ENCODE results near the gene SH3BP2.

The SH3BP2 gene

DNA sequence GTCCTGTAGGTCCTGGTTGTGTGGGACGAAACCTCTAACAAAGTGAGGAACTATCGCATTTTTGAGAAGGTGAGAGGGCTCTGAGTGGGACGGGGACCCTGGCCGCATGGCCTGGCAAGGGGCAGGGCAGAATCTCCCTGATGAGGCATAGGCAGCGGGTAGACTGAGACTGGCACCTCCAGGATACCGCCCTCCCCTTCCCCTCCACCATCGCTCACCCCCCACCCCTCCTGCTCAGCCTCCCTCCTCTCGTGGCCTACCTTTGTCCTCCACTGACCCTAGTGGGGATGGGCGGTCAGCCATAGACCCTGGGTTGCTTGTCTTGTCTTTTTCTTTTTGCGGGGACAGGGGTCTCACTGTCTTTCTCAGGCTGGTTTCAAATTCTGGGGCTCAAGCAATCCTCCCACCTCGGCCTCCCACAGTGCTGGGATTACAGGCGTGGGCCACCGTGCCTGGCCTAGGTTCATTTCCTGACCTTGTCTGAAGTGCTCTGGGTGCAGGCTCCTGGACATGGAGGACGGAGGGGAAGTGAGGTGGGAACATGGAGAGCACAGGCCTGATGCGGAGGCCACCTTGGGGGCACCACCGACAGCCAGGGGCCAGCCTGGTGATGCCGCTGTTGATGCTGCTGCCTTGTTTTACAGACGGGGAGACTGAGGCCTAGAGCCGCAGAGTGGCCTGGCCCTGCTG lies 40.2 kb downstream of the SH3BP2 start:
- DNase-seq (ENCODE audit: low spot score), result no peak

DNA sequence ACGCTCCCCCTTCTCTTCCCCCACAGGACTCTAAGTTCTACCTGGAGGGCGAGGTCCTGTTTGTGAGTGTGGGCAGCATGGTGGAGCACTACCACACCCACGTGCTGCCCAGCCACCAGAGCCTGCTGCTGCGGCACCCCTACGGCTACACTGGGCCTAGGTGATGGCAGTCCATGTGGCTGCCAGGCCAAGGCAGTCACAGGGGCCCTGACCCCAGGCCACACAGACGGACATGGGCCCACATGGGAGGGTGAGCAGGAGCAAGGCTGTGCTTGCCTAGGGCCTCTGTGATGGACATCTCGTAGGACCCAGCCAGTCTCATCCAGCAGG lies 40.8 kb downstream of the SH3BP2 start:
- DNase-seq (ENCODE audit: low spot score), result no peak

GRCh38 chr4:2834001-2834921 lies 41.4 kb downstream of the SH3BP2 start:
- no peak for DNase-seq (ENCODE audit: low spot score)

- no peak for DNase-seq (ENCODE audit: low spot score)
Observed at GRCh38 chr4:2835978-2836377, 43.1 kb downstream of the SH3BP2 start.

GRCh38 chr4:2836391-2836859 lies 43.5 kb downstream of the SH3BP2 start:
- no peak for DNase-seq (ENCODE audit: low spot score)

GRCh38 chr4:2837110-2837903 lies 44.4 kb downstream of the SH3BP2 start:
- DNase-seq (ENCODE audit: low spot score), result no peak

- no peak for DNase-seq (ENCODE audit: low spot score)
Observed at GRCh38 chr4:2837904-2838496, 45.1 kb downstream of the SH3BP2 start.

DNA sequence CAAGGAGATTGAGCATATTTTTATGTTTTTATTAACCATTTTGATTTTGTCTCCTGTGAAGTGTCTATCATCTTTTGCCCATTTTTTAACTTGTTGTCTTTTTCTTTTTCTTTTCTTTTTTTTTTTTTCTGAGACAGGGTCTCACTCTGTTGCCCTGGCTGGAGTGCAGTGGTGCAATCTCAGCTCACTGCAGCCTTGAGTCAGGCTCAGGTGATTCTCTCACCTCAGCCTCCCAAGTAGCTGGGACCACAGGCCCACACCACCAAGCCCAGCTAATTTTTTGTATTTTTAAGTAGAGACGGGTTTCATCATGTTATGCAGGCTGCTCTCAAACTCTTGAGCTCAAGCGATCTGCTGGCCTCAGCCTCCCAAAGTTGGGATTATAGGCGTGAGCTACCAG lies 46.2 kb downstream of the SH3BP2 start:
- no peak for DNase-seq (ENCODE audit: low spot score)

DNA sequence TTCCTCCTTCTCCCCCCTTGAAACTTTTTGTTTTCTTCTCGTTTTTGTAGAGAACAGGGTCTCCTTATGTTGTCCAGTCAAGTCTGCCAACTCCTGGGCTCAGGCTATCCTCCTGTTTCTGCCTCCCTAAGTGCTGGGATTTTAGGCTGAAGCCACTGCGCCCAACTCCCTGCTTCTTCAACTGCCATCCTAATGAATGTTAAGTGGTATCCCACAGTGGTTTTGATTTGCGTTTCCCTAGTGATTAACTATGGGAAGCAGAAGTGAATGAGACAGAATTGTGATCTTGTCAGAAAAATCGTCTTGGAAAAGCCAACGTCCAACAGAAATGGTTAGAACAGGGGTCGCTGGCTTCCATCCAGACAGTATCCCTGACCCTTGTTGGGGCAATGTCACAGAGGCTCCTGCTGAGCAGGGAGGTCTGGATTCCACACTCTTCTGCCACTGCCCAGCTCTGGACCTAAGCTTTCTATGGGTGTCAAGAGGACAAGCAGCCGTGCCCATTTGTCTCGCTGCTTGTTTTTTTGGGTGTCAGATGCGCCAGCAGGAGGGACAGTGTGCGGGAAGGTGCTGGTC lies 49.9 kb downstream of the SH3BP2 start:
- no peak for DNase-seq (ENCODE audit: low spot score)

- DNase-seq (ENCODE audit: low spot score), result peak; percentile 99
Observed at GRCh38 chr4:2843263-2843940, 50.5 kb downstream of the SH3BP2 start, which contains the start of gene ADD1. Gene ADD1 (plus strand): TSS chr4:2843844. CDS start chr4:2875916, 32,072 bp downstream.

GRCh38 chr4:2843941-2844584 lies 51.2 kb downstream of the SH3BP2 start:
- DNase-seq (ENCODE audit: low spot score), result peak; percentile 52

DNA sequence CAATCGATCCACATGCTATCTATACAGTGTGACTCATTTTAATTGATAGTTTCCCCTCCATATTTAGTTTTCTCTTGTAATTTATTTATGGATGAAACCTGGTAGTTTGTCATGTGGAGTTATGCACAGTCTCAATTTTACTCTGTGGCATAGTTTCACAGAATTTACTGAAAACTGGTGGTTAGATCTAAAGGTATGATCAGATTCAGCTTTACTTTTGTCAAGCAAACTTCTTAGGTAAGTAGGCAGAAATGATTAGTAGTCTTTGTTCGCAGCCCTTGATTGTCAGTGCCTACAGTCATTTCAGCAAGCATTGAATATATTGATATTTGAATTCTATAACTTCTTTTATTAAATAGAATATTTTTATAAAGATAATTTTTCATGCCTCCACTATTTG lies 53.3 kb downstream of the SH3BP2 start:
- no peak for DNase-seq (ENCODE audit: low spot score)

DNA sequence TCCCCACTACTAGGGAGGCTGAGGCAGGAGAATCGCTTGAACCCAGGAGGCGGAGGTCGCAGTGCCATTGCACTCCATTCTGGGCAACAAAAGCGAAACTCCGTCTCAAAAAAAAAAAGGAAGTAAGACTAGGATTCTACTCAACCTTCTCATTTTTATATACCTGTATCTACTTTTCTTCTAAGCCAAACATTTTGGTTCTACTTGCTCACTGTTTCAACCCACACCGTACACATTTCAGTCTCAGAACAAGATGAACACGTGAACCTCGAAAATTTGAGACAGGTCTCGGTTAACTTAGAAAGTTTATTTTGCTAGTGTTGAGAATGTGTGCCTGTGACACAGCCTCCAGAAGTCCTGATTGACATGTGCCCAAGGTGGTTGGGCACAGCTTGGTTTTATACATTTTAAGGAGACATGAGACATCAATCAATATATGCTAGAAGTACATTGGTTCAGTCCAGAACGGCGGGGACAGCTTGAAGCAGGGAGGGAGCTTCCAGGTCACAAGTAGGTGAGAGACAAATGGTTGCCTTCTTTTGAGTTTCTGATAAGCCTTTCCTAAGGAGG lies 54.5 kb downstream of the SH3BP2 start:
- DNase-seq (ENCODE audit: low spot score), result no peak

DNA sequence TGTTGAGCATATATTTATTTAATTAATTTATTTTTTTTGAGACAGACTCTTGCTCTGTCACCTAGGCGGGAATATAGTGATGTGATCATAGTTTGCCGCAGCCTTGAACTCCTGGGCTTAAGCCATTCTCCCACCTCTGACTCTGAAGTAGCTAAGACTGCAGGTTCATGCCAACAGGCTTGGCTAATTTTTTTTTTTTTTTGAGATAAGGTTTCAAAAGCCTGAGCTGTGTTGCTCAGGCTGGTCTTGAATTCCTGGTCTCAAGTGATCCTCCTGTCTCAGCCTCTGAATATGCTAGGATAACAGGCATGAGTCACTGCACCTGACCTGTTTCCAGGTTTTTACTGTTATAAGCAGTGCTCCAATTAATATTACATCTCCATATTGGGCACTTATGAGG lies 55.6 kb downstream of the SH3BP2 start:
- DNase-seq (ENCODE audit: low spot score), result no peak

DNA sequence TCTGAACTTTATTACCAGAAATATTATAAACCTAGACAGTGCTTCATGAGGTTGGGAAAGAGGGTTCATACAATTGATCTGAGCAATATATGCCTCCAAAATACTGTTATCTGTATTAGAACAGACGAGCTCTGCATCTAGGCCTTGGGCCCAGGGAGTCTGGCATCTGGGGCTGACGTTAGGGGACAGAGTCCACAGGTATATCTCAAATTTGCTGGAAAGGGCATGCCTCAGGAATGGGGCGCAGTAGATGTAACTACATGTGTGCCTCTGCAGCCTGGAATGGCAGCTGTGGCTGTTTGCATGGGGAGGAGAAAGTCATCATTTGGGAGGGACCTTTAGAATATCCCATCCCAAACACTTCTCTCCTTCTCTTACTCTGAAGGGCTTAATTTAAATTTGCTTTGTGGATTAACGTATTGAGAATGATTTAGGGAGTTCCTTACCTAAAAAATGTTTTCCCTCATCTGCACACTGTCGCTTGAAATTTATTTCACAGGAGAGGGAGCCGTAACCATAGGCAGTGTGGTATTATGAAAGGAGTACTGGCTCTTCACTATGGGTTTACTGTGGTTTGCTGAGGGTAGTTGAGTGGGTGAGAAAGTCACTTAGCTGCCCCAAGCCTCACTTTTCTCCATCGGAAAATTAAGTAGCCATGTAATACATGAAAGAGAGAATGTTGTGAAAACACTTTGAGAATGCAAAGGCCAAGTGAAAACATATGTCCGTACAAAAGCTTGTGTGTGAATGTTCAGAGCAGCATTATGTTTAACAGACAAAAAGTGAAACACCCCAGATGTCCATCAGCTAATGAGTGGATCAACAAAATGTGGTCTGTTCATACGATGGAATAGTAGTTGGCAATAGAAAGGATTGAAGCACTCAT lies 56.6 kb downstream of the SH3BP2 start:
- no peak for DNase-seq (ENCODE audit: low spot score)

GRCh38 chr4:2850966-2851798 lies 58.3 kb downstream of the SH3BP2 start:
- no peak for DNase-seq (ENCODE audit: low spot score)

GRCh38 chr4:2852481-2852921 lies 59.6 kb downstream of the SH3BP2 start:
- no peak for DNase-seq (ENCODE audit: low spot score)

- no peak for DNase-seq (ENCODE audit: low spot score)
Observed at GRCh38 chr4:2855584-2855983, 62.7 kb downstream of the SH3BP2 start.
